IMR-90 (cell line): Measurements from ENCODE around the gene SHISA6. TPM values are rescaled to one million over a fixed set of nuclear protein-coding genes. Genes with fewer than 3 reads are reported as not detected.

ENCODE experiments used
- ATAC-seq: fragments of 200-7000 bp; cut with Tn5 transposase; 2 replicates; pipeline ENCODE4 v1.9.1; 2020; ENCODE audit warnings: low read depth, mild to moderate bottlenecking, moderate library complexity
- BruUV-seq: library from RNA; stranded (reverse); fragments of 400-500 nt; replicated peaks from 2 replicates; lab custom pipeline; 2021; lab: Mats Ljungman, UMichigan
- CTCF ChIA-PET: fragments of 300-600 bp; formaldehyde crosslinking; extraction: SDS; loops from one replicate; lab custom pipeline; 2021; ENCODE audit warnings: antibody characterized with exemption; lab: Yijun Ruan, JAX
- POLR2A ChIA-PET: fragments of 300-600 bp; sonication (Branson Sonifier 250); formaldehyde crosslinking; loops from one replicate; lab custom pipeline; 2022; ENCODE audit warnings: antibody characterized with exemption; ENCODE audit not compliant: unreplicated experiment; lab: Charles Lee
- DNase-seq: peaks from one replicate; pipeline ENCODE4 v3.0.0; 2013
- H2AFZ ChIP-seq: replicated peaks from 2 replicates; pipeline ENCODE3; 2013; ENCODE audit warnings: low read length, mild to moderate bottlenecking; ENCODE audit not compliant: poor library complexity
- H2AK5ac ChIP-seq: 2 replicates; pipeline ENCODE4 v1.6.1; 2013; ENCODE audit warnings: low read depth, low read length, inconsistent platforms
- H2AK9ac ChIP-seq: replicated peaks from 2 replicates; pipeline ENCODE3; 2013; ENCODE audit warnings: mild to moderate bottlenecking, low read depth, low read length, moderate library complexity; ENCODE audit not compliant: poor library complexity
- H2BK120ac ChIP-seq: 2 replicates; pipeline ENCODE4 v1.6.1; 2013; ENCODE audit warnings: low read depth, low read length, inconsistent platforms
- H2BK15ac ChIP-seq: 3 replicates; pipeline ENCODE4 v1.6.1; 2013; ENCODE audit warnings: low read depth, low read length, inconsistent platforms
- H2BK20ac ChIP-seq: 2 replicates; pipeline ENCODE4 v1.6.1; 2013; ENCODE audit warnings: low read depth, mild to moderate bottlenecking, inconsistent platforms, low read length, moderate library complexity
- H2BK5ac ChIP-seq: 2 replicates; pipeline ENCODE4 v1.6.1; 2013; ENCODE audit warnings: mild to moderate bottlenecking, low read depth, low read length, inconsistent platforms; ENCODE audit not compliant: poor library complexity, severe bottlenecking
- H3K14ac ChIP-seq: replicated peaks from 2 replicates; pipeline ENCODE4 v1.6.1; 2013; ENCODE audit warnings: low read depth, low read length, inconsistent platforms
- H3K18ac ChIP-seq: 2 replicates; pipeline ENCODE4 v1.6.1; 2013; ENCODE audit warnings: low read depth, low read length, control low read depth
- H3K23ac ChIP-seq: 2 replicates; pipeline ENCODE4 v1.6.1; 2013; ENCODE audit warnings: low read depth, low read length, inconsistent platforms
- H3K27ac ChIP-seq: 2 replicates; pipeline ENCODE4 v1.5.1; 2013; ENCODE audit warnings: mild to moderate bottlenecking, control low read depth, low read length; ENCODE audit not compliant: insufficient read depth
- H3K27me3 ChIP-seq: 2 replicates; pipeline ENCODE4 v1.6.1; 2013; ENCODE audit warnings: low read length; ENCODE audit not compliant: control insufficient read depth, insufficient read depth
- H3K36me3 ChIP-seq: 2 replicates; pipeline ENCODE4 v1.6.1; 2013; ENCODE audit warnings: low read length, mixed read lengths; ENCODE audit not compliant: control insufficient read depth, insufficient read depth
- H3K4ac ChIP-seq: 2 replicates; pipeline ENCODE4 v1.6.1; 2013; ENCODE audit warnings: low read depth, low read length, inconsistent platforms
- H3K4me1 ChIP-seq: 2 replicates; pipeline ENCODE4 v1.6.1; 2013; ENCODE audit warnings: low read length, mixed read lengths; ENCODE audit not compliant: control insufficient read depth, insufficient read depth
- H3K4me2 ChIP-seq: 2 replicates; pipeline ENCODE4 v1.6.1; 2013; ENCODE audit warnings: low read depth, mild to moderate bottlenecking, control low read depth, low read length, moderate library complexity
- H3K4me3 ChIP-seq: 2 replicates; pipeline ENCODE4 v1.5.1; 2013; ENCODE audit warnings: low read depth, mild to moderate bottlenecking, control low read depth, low read length, moderate library complexity; ENCODE audit not compliant: insufficient read depth
- H3K56ac ChIP-seq: 2 replicates; pipeline ENCODE4 v1.6.1; 2013; ENCODE audit warnings: low read length, inconsistent platforms; ENCODE audit not compliant: insufficient read depth; ENCODE audit errors: extremely low read depth
- H3K79me1 ChIP-seq, 2 experiments: 2 replicates each; pipeline ENCODE4 v1.6.1; 2013; ENCODE audit warnings: low read length in 2 of 2, inconsistent platforms in 1 of 2, low read depth in 1 of 2
- H3K9ac ChIP-seq: 2 replicates; pipeline ENCODE4 v1.6.1; 2013; ENCODE audit warnings: low read depth, low read length, control low read depth
- H3K9me1 ChIP-seq: 2 replicates; pipeline ENCODE4 v1.6.1; 2013; ENCODE audit warnings: low read length, inconsistent platforms; ENCODE audit not compliant: insufficient read depth
- H3K9me3 ChIP-seq: 2 replicates; pipeline ENCODE4 v1.6.1; 2013; ENCODE audit warnings: low read length; ENCODE audit not compliant: control insufficient read depth, insufficient read depth
- H4K20me1 ChIP-seq: 2 replicates; pipeline ENCODE4 v1.6.1; 2013; ENCODE audit warnings: low read length, inconsistent platforms; ENCODE audit not compliant: insufficient read depth
- H4K5ac ChIP-seq: 2 replicates; pipeline ENCODE4 v1.6.1; 2013; ENCODE audit warnings: mild to moderate bottlenecking, low read depth, low read length, control low read depth
- H4K8ac ChIP-seq, 2 experiments: 2 replicates each; pipeline ENCODE4 v1.6.1; 2013; ENCODE audit warnings: low read depth in 2 of 2, low read length in 2 of 2, control low read depth in 1 of 2, inconsistent platforms in 1 of 2
- H4K91ac ChIP-seq: 2 replicates; pipeline ENCODE4 v1.6.1; 2013; ENCODE audit warnings: low read depth, low read length, inconsistent platforms; ENCODE audit not compliant: insufficient read depth
- BHLHE40 ChIP-seq: fragments of 150-350 bp; IDR thresholded peaks from 2 replicates; pipeline ENCODE4 v1.6.1; 2016; ENCODE audit warnings: mild to moderate bottlenecking, low read depth, low read length
- CHD1 ChIP-seq: IDR thresholded peaks from 2 replicates; pipeline ENCODE4 v1.6.1; 2012; ENCODE audit warnings: low read depth, low read length, improper control_type of control experiment
- CTCF ChIP-seq: conservative IDR thresholded peaks from 2 replicates; pipeline ENCODE4 v1.5.1; 2012; ENCODE audit warnings: mild to moderate bottlenecking, low read depth, low read length, improper control_type of control experiment
- MXI1 ChIP-seq: IDR thresholded peaks from 2 replicates; pipeline ENCODE4 v1.6.1; 2012; ENCODE audit warnings: low read depth, mild to moderate bottlenecking, low read length, moderate library complexity, borderline replicate concordance
- RAD21 ChIP-seq: IDR thresholded peaks from 2 replicates; pipeline ENCODE4 v1.6.1; 2012; ENCODE audit warnings: low read length, improper control_type of control experiment
- WGBS, 2 experiments: methylation state at CpG; one replicate each; pipeline versions ENCODE4 v1.1.5 to v1.1.7; 2013; ENCODE audit warnings: missing lambda C conversion rate in 2 of 2; ENCODE audit not compliant: insufficient read length in 1 of 2; ENCODE audit errors: extremely low coverage in 2 of 2; 5-methylcytosine and 5-hydroxymethylcytosine counted together
- dilution Hi-C: fragments of 300-500 bp; cut with HindIII; formaldehyde crosslinking; loops from one replicate; pipeline ENCODE4 v1.14.3; 2018; ENCODE audit warnings: low sequenced_read_pairs; ENCODE audit not compliant: unreplicated experiment
- in situ Hi-C: fragments of 300-500 bp; cut with MboI; formaldehyde crosslinking; loops from 3 replicates; pipeline ENCODE4 v1.14.3; 2019; ENCODE audit warnings: low sequenced_read_pairs, inconsistent platforms, mixed read lengths
- intact Hi-C: fragments of 100-400 bp; cut with micrococcal nuclease; formaldehyde crosslinking; loops from 2 replicates; pipeline ENCODE4 v1.10.0; 2022
- polyA plus RNA-seq, 3 experiments: library from polyadenylated mRNA; depleted of rRNA; stranded (reverse); fragments of >200 nt; gene quantifications; 2 replicates each; pipeline ENCODE4 v1.2.3, GENCODE V29; 2012; ENCODE audit warnings: low replicate concordance in 1 of 3
- total RNA-seq: library from RNA; depleted of rRNA; stranded (reverse); fragments of >200 nt; gene quantifications from 2 replicates; pipeline ENCODE4 v1.2.3, GENCODE V29; 2012

The SHISA6 gene
- total and polyA plus RNA-seq, 2 of the 4 experiments (the other 2 are of a cell fraction): not detected

- TF ChIP-seq BHLHE40 (no peak), CTCF (no peak), RAD21 (no peak), CHD1 (no peak), MXI1 (no peak)
- Histone ChIP-seq H2BK15ac (no peak overlapping the region), H2BK20ac (no peak overlapping the region), H3K18ac (no peak overlapping the region), H4K8ac (no peak overlapping the region), H3K23ac (no peak overlapping the region), H3K79me1 (no peaks in the 10 kb centered on the region), H2AK9ac (no peak overlapping the region), H4K91ac (no peak overlapping the region), H2AK5ac (no peak overlapping the region), H2BK5ac (no peak overlapping the region), H3K9me1 (no peaks in the 10 kb centered on the region), H2AFZ (no peak overlapping the region), H3K4me3 (no peak overlapping the region), H3K56ac (no peak overlapping the region), H3K27me3 (no peaks in the 10 kb centered on the region), H3K14ac (no peak overlapping the region), H4K5ac (no peak overlapping the region), H3K4ac (no peak overlapping the region), H3K4me2 (no peak overlapping the region), H3K4me1 (no peaks in the 10 kb centered on the region), H3K9me3 (peaks cover 26% of the 10 kb centered on the region), H3K9ac (no peak overlapping the region), H3K27ac (no peak overlapping the region), H2BK120ac (no peak overlapping the region), H4K20me1 (no peaks in the 10 kb centered on the region), H3K36me3 (no peaks in the 10 kb centered on the region)
- ATAC-seq (no peak), DNase-seq (no peak)
- BruUV-seq: no TSS peak
- dilution Hi-C loops: no loop called here
- no CpG with 5 or more reads among the region's 7 CpGs for WGBS, 2 experiments
- intact Hi-C loops: no loop called here
- CTCF ChIA-PET: no interaction called here
- in situ Hi-C loops: no loop called here
- POLR2A ChIA-PET: no interaction called here
Observed at GRCh38 chr17:11245187-11245586, 4.2 kb downstream of the SHISA6 start.
